A673 (cell line): ENCODE measurements around the gene CDH23.

Experiments used
- EZH2 ChIP-seq: fragments of 200-600 bp; sonication (generic); IDR thresholded peaks from 2 replicates; pipeline ENCODE4 v1.6.1; 2017; ENCODE audit warnings: borderline replicate concordance, low read depth, mild to moderate bottlenecking, mixed read lengths, antibody characterized with exemption, low read length; ENCODE audit not compliant: poor library complexity, severe bottlenecking
- TF ChIP-seq, protein P1 (sequence below): fragments of 300-800, 200-600 bp; sonication (generic); conservative IDR thresholded peaks from 2 replicates; pipeline ENCODE4 v1.5.1; 2017; ENCODE audit warnings: low read depth, mild to moderate bottlenecking, antibody characterized with exemption, low read length, moderate library complexity, mixed read lengths

DNA sequence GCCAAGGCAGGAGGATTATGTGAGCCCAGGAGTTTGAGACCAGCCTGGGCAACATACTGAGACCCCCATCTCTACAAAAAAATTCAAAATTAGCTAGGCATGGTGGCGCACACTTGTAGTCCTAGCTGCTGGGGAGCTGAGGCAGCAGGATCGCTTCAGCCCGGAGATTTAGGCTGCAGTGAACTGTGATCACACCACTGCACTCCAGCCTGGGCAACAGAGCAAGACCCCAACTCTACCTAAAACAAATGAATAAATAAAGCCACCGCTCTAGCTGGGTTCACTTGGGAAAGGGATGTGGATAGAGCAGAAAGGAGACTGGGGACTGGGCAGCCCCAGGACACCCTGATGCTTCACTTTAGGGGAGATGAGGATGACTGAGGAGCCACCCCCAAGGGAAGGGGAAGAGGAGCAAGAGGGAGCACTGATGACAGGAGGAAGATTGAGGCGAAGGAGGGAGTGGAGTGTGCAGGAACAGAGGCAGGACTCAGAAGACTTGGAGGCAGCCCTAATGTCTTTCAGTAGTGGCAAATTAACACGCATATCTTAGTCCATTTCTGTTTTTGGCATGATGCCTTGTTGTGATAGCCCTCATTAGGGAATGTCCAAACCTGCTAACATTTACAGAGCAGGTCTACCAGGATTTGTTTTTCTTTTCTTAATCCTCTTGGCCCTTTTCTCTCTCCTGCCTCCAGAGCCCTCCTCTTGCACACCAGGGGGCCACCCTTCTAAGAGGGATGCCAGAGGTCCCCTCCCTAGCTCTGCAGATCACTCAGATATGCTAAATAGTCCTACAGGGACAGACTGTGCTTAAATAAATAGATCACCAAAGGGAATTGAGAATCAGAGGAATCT, 234.5 kb downstream of the CDH23 start:
- TF ChIP-seq, protein P1, sequence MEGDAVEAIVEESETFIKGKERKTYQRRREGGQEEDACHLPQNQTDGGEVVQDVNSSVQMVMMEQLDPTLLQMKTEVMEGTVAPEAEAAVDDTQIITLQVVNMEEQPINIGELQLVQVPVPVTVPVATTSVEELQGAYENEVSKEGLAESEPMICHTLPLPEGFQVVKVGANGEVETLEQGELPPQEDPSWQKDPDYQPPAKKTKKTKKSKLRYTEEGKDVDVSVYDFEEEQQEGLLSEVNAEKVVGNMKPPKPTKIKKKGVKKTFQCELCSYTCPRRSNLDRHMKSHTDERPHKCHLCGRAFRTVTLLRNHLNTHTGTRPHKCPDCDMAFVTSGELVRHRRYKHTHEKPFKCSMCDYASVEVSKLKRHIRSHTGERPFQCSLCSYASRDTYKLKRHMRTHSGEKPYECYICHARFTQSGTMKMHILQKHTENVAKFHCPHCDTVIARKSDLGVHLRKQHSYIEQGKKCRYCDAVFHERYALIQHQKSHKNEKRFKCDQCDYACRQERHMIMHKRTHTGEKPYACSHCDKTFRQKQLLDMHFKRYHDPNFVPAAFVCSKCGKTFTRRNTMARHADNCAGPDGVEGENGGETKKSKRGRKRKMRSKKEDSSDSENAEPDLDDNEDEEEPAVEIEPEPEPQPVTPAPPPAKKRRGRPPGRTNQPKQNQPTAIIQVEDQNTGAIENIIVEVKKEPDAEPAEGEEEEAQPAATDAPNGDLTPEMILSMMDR: no peak
- TF ChIP-seq EZH2: no peak
